H9 (cell line): ENCODE data around the gene GPR107. TPM values are rescaled to one million over a fixed set of nuclear protein-coding genes. Genes with fewer than 3 reads are reported as not detected.

ENCODE experiments used
- DNase-seq: peaks from one replicate; pipeline ENCODE4 v3.0.0-alpha.2; 2017
- H2AFZ ChIP-seq: one replicate; pipeline ENCODE4 v1.6.1; 2013; ENCODE audit warnings: mild to moderate bottlenecking, low read length, control low read depth, moderate library complexity
- H2AK5ac ChIP-seq: 2 replicates; pipeline ENCODE4 v1.6.1; 2013; ENCODE audit warnings: low read length, control low read depth, mixed read lengths; ENCODE audit not compliant: insufficient read length
- H2BK120ac ChIP-seq: one replicate; pipeline ENCODE4 v1.6.1; 2013; ENCODE audit warnings: low read depth, mild to moderate bottlenecking, low read length, control low read depth, inconsistent platforms; ENCODE audit not compliant: poor library complexity, severe bottlenecking
- H2BK12ac ChIP-seq: 2 replicates; pipeline ENCODE4 v1.6.1; 2013; ENCODE audit warnings: low read length, control low read depth, mixed read lengths, low read depth; ENCODE audit not compliant: insufficient read length
- H2BK15ac ChIP-seq: 2 replicates; pipeline ENCODE4 v1.6.1; 2013; ENCODE audit warnings: low read depth, low read length, control low read depth
- H2BK20ac ChIP-seq: one replicate; pipeline ENCODE4 v1.6.1; 2013; ENCODE audit warnings: low read depth, mild to moderate bottlenecking, low read length, control low read depth, inconsistent platforms; ENCODE audit not compliant: poor library complexity, severe bottlenecking
- H2BK5ac ChIP-seq: 2 replicates; pipeline ENCODE4 v1.6.1; 2013; ENCODE audit warnings: low read length, control low read depth, mixed read lengths; ENCODE audit not compliant: insufficient read length
- H3K14ac ChIP-seq: 2 replicates; pipeline ENCODE4 v1.6.1; 2013; ENCODE audit warnings: low read length, control low read depth; ENCODE audit not compliant: insufficient read depth
- H3K18ac ChIP-seq: 2 replicates; pipeline ENCODE4 v1.6.1; 2013; ENCODE audit warnings: low read depth, mild to moderate bottlenecking, mixed read lengths, low read length, control low read depth; ENCODE audit not compliant: insufficient read length
- H3K23ac ChIP-seq: 2 replicates; pipeline ENCODE4 v1.6.1; 2013; ENCODE audit warnings: low read length, control low read depth, mixed read lengths, low read depth; ENCODE audit not compliant: insufficient read length
- H3K23me2 ChIP-seq: 2 replicates; pipeline ENCODE4 v1.6.1; 2013; ENCODE audit warnings: low read depth, mild to moderate bottlenecking, mixed read lengths, low read length, control low read depth; ENCODE audit not compliant: insufficient read length, poor library complexity, severe bottlenecking
- H3K27ac ChIP-seq: 2 replicates; pipeline ENCODE4 v1.5.1; 2013; ENCODE audit warnings: low read length, control low read depth, mixed read lengths, low read depth; ENCODE audit not compliant: insufficient read length
- H3K27me3 ChIP-seq: 2 replicates; pipeline ENCODE4 v1.6.1; 2013; ENCODE audit warnings: low read length, control low read depth, inconsistent platforms; ENCODE audit not compliant: insufficient read depth
- H3K4ac ChIP-seq: 2 replicates; pipeline ENCODE4 v1.6.1; 2013; ENCODE audit warnings: low read depth, mild to moderate bottlenecking, control low read depth, inconsistent platforms, low read length, moderate library complexity
- H3K4me1 ChIP-seq: 2 replicates; pipeline ENCODE4 v1.6.1; 2013; ENCODE audit warnings: low read length, control low read depth, inconsistent platforms; ENCODE audit not compliant: insufficient read depth
- H3K4me2 ChIP-seq: 2 replicates; pipeline ENCODE4 v1.6.1; 2013; ENCODE audit warnings: low read length, control low read depth, mixed read lengths; ENCODE audit not compliant: insufficient read length, insufficient read depth
- H3K56ac ChIP-seq: 2 replicates; pipeline ENCODE4 v1.6.1; 2013; ENCODE audit warnings: low read depth, mild to moderate bottlenecking, mixed read lengths, low read length, control low read depth; ENCODE audit not compliant: insufficient read length
- H3K79me1 ChIP-seq: 2 replicates; pipeline ENCODE4 v1.6.1; 2013; ENCODE audit warnings: low read depth, mild to moderate bottlenecking, moderate library complexity, low read length, control low read depth, inconsistent platforms; ENCODE audit not compliant: insufficient read depth, poor library complexity, severe bottlenecking
- H3K79me2 ChIP-seq: 2 replicates; pipeline ENCODE4 v1.6.1; 2013; ENCODE audit warnings: low read length, control low read depth, inconsistent platforms; ENCODE audit not compliant: insufficient read depth
- H3K9ac ChIP-seq: 2 replicates; pipeline ENCODE4 v1.6.1; 2013; ENCODE audit warnings: low read length, control low read depth, mixed read lengths; ENCODE audit not compliant: insufficient read length; ENCODE audit errors: extremely low read depth
- H3K9me3 ChIP-seq: one replicate; pipeline ENCODE4 v1.6.1; 2013; ENCODE audit warnings: low read depth, low read length, inconsistent platforms; ENCODE audit not compliant: control insufficient read depth
- H3T11ph ChIP-seq: one replicate; pipeline ENCODE4 v1.6.1; 2013; ENCODE audit warnings: mild to moderate bottlenecking, low read length, control low read depth, inconsistent platforms
- H4K20me1 ChIP-seq: one replicate; pipeline ENCODE4 v1.6.1; 2013; ENCODE audit not compliant: control insufficient read depth, insufficient read length, insufficient read depth
- H4K5ac ChIP-seq: 2 replicates; pipeline ENCODE4 v1.6.1; 2013; ENCODE audit warnings: low read depth, mild to moderate bottlenecking, mixed read lengths, low read length, control low read depth; ENCODE audit not compliant: insufficient read length
- H4K8ac ChIP-seq: replicated peaks from 2 replicates; pipeline ENCODE4 v1.6.1; 2013; ENCODE audit warnings: low read length, control low read depth, mixed read lengths, low read depth; ENCODE audit not compliant: insufficient read length
- H4K91ac ChIP-seq: 2 replicates; pipeline ENCODE4 v1.6.1; 2013; ENCODE audit warnings: low read depth, mild to moderate bottlenecking, moderate library complexity, mixed read lengths, low read length, control low read depth; ENCODE audit not compliant: insufficient read length
- H3K27ac Mint-ChIP-seq, 3 experiments: 2 replicates in 2 of 3; 3 replicates in 1 of 3; pipeline ENCODE4 v1.8.0; 2020 to 2021; ENCODE audit warnings: mixed read lengths in 3 of 3, mild to moderate bottlenecking in 1 of 3, moderate library complexity in 1 of 3
- H3K27me3 Mint-ChIP-seq: 2 replicates; pipeline ENCODE4 v1.8.0; 2021; ENCODE audit warnings: low read depth, mild to moderate bottlenecking, moderate library complexity, mixed read lengths
- H3K36me3 Mint-ChIP-seq, 3 experiments: 2 replicates in 2 of 3; 3 replicates in 1 of 3; pipeline ENCODE4 v1.8.0; 2020 to 2021; ENCODE audit warnings: low read depth in 3 of 3, mixed read lengths in 3 of 3; ENCODE audit not compliant: insufficient read depth in 1 of 3
- H3K4me1 Mint-ChIP-seq, 2 experiments: 2 replicates each; pipeline ENCODE4 v1.8.0; 2020; ENCODE audit warnings: mixed read lengths in 2 of 2
- H3K4me3 Mint-ChIP-seq, 2 experiments: 2 replicates in 1 of 2; 3 replicates in 1 of 2; pipeline ENCODE4 v1.8.0; 2020 to 2021; ENCODE audit warnings: mild to moderate bottlenecking in 2 of 2, mixed read lengths in 2 of 2, moderate library complexity in 1 of 2
- H3K9me3 Mint-ChIP-seq, 2 experiments: 2 replicates in 1 of 2; 3 replicates in 1 of 2; pipeline ENCODE4 v1.8.0; 2020; ENCODE audit warnings: mild to moderate bottlenecking in 2 of 2, mixed read lengths in 2 of 2, moderate library complexity in 1 of 2
- CTCF ChIP-seq: fragments of 200-600 bp; sonication (generic); conservative IDR thresholded peaks from 3 replicates; pipeline ENCODE4 v1.8.0; 2021; ENCODE audit warnings: antibody characterized with exemption, mild to moderate bottlenecking
- WGBS: extraction: QIAGEN DNeasy Blood & Tissue Kit; methylation state at CpG from one replicate; pipeline ENCODE4 v1.1.7; 2013; ENCODE audit warnings: missing lambda C conversion rate, low lambda C conversion rate, mixed read lengths; ENCODE audit not compliant: insufficient read length; ENCODE audit errors: extremely low coverage; 5-methylcytosine and 5-hydroxymethylcytosine counted together
- total RNA-seq: library from RNA; stranded (reverse); gene quantifications from 2 replicates; pipeline ENCODE4 v1.2.1, GENCODE V29; 2021

Gene GPR107
- total RNA-seq, 1 experiment from 2014 or later, result 38.0 TPM

- Histone ChIP-seq H4K91ac (no peak overlapping the region), H3K4me2 (no peak overlapping the region), H3K18ac (no peak overlapping the region), H4K8ac (no peak overlapping the region), H2BK12ac (no peak overlapping the region), H4K5ac (no peak overlapping the region), H2BK120ac (no peak overlapping the region), H3K27me3 (no peaks in the 10 kb centered on the region), H4K20me1 (no peaks in the 10 kb centered on the region), H3K4ac (no peak overlapping the region), H3K56ac (no peak overlapping the region), H3K79me1 (no peaks in the 10 kb centered on the region), H3K23ac (no peak overlapping the region), H3K9me3 (no peaks in the 10 kb centered on the region), H2AFZ (no peak overlapping the region), H2AK5ac (no peak overlapping the region), H3K9ac (no peak overlapping the region), H3K27ac (no peak overlapping the region), H3K14ac (no peak overlapping the region), H3K23me2 (no peaks in the 10 kb centered on the region), H2BK20ac (no peak overlapping the region), H2BK15ac (no peak overlapping the region), H3K79me2 (no peaks in the 10 kb centered on the region), H3K4me1 (peaks cover 13% of the 10 kb centered on the region; the same call in 1 of the 2 replicates), H3T11ph (no peak overlapping the region), H2BK5ac (no peak overlapping the region)
- Mint-ChIP-seq H3K4me3 (no peak overlapping the region), H3K9me3 (no peaks in the 10 kb centered on the region), H3K27me3 (peaks cover 4% of the 10 kb centered on the region; the same call in 1 of the 2 replicates), H3K4me1 (peaks cover 23 to 37% of the 10 kb centered on the region in 2 experiments), H3K27ac (peak overlapping the region in 2 of 3 experiments; percentile 17 to 77; a peak in 2 of 7 replicates), H3K36me3 (no peaks in the 10 kb centered on the region)
- no peak for TF ChIP-seq CTCF
- WGBS, result no CpG with 5 or more reads among the region's 14 CpGs
- no peak for DNase-seq
Observed at GRCh38 chr9:130143958-130144366, 90.3 kb downstream of the GPR107 start.
